ENCODE measurements around the gene GLCCI1. TPM values are rescaled to one million over a fixed set of nuclear protein-coding genes. Genes with fewer than 3 reads are reported as not detected.

Gene GLCCI1
- total RNA-seq, 6 experiments from 2014 or later = 2.4 to 11.1 (median 5.0) TPM

DNA sequence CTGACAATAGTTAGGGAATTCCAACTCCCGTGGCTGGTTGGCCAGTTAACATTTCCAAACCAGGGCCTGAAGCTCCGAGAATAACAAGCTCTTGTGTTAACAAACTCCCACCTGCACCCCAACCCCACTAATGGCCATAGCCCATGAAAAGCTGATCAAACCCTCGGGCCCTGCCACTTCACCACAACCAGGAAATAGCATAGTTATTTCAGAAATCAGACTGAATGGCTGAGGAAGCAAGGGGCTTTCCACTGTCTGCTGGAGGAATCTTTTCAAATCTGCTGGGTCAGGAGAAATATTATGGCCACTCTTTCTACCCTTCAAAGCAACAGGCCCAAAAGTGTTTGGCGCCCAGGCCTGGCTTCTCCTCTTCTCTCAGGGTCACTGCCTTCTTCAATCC lies 145.6 kb downstream of the GLCCI1 start:
- 85% methylated on average over 3 of the region's 4 CpGs for WGBS (ENCODE audit: insufficient coverage, low coverage, low lambda C conversion rate, missing lambda C conversion rate)
- DNase-seq (no peak), ATAC-seq (no peak)
- Histone ChIP-seq H3K36me3 (no peaks in the 10 kb centered on the region), H3K4me1 (no peaks in the 10 kb centered on the region), H3K4me3 (no peak overlapping the region), H3K27ac (no peak overlapping the region), H3K27me3 (no peaks in the 10 kb centered on the region), H3K9me3 (no peaks in the 10 kb centered on the region)
- no peak for TF ChIP-seq POLR2A (IDR thresholded peaks at IDR 0.05)
- TF ChIP-seq, protein P1, sequence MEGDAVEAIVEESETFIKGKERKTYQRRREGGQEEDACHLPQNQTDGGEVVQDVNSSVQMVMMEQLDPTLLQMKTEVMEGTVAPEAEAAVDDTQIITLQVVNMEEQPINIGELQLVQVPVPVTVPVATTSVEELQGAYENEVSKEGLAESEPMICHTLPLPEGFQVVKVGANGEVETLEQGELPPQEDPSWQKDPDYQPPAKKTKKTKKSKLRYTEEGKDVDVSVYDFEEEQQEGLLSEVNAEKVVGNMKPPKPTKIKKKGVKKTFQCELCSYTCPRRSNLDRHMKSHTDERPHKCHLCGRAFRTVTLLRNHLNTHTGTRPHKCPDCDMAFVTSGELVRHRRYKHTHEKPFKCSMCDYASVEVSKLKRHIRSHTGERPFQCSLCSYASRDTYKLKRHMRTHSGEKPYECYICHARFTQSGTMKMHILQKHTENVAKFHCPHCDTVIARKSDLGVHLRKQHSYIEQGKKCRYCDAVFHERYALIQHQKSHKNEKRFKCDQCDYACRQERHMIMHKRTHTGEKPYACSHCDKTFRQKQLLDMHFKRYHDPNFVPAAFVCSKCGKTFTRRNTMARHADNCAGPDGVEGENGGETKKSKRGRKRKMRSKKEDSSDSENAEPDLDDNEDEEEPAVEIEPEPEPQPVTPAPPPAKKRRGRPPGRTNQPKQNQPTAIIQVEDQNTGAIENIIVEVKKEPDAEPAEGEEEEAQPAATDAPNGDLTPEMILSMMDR (IDR thresholded peaks at IDR 0.05) = no peak
- intact Hi-C loops (cut with DNase I) = no loop called here

DNA sequence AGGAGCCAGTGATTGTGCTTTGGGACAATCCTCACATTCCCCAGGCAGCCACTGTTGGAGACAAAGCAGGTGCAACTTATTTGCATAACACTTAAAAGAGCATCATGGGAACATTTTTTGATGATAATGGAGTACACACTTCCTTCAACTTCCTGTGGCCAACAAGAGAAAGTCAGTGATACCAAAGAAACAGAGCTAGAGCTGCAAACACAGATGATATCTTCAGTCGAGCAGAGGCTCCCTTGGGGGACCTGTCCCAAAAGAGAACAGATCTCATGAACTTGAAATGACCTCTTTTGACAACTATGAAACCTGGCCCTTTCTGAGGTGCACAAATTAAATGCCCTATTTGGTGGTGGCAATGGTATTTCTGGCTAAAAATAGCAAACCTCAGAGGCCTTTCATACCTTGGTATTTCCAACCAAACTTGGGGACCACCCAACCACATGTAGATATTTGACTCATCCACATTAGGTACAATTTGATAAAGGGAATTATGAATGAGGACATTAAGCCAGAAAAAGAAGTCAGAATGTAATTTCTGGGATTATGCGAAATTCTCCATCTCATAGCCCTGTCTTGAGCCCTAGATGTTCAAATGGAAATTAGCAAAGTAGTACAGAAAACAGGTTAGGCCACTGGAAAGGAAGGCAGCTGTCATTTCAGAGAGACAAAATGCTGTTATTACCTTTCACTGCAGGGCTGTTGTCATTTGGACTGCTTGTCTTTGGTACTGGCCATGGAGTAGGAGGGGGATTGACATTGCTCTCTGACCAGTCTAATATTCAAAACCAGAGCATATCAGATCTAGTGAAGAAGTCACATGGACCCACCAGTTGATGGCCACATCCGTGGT lies 147.2 kb downstream of the GLCCI1 start:
- TF ChIP-seq, protein P1 (IDR thresholded peaks at IDR 0.05) = no peak
- TF ChIP-seq POLR2A (IDR thresholded peaks at IDR 0.05) = no peak
- DNase-seq (no peak), ATAC-seq (no peak)
- Histone ChIP-seq H3K27me3 (no peaks in the 10 kb centered on the region), H3K27ac (no peak overlapping the region), H3K4me3 (no peak overlapping the region), H3K9me3 (no peaks in the 10 kb centered on the region), H3K36me3 (no peaks in the 10 kb centered on the region), H3K4me1 (no peaks in the 10 kb centered on the region)
- intact Hi-C loops (cut with DNase I) = no loop called here
- 79% methylated on average over 3 of the region's 3 CpGs for WGBS (ENCODE audit: insufficient coverage, low coverage, low lambda C conversion rate, missing lambda C conversion rate)

DNA sequence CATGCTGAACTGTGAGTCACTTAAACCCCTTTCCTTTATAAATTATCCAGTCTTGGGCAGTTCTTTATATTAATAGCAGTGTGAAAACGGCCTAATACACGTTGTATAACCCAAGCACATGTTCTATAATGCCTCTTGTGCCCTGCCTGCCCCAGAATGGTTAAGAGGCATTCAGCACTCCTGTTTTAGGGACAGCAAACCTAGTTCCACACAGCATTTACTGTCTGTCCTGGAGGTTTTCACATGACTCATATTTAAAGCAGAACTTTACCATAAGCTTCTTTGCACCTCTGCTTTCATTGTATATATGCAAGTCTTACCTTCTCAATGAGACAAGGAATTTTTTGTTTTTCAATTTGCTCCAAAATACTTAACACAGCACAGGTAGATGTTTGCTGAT lies 148.6 kb downstream of the GLCCI1 start:
- no peak for DNase-seq
- H3K27ac ChIP-seq = no peak overlapping the region
- H3K4me3 ChIP-seq = no peak overlapping the region
- no peak for ATAC-seq
- TF ChIP-seq POLR2A (IDR thresholded peaks at IDR 0.05) = no peak
- TF ChIP-seq, protein P1 (IDR thresholded peaks at IDR 0.05) = no peak
- 93% methylated on average over 2 of the region's 2 CpGs for WGBS (ENCODE audit: insufficient coverage, low coverage, low lambda C conversion rate, missing lambda C conversion rate)
- no peaks in the 10 kb centered on the region for H3K27me3 ChIP-seq
- no peaks in the 10 kb centered on the region for H3K4me1 ChIP-seq
- H3K36me3 ChIP-seq = no peaks in the 10 kb centered on the region
- intact Hi-C loops (cut with DNase I) = no loop called here
- H3K9me3 ChIP-seq = no peaks in the 10 kb centered on the region

DNA sequence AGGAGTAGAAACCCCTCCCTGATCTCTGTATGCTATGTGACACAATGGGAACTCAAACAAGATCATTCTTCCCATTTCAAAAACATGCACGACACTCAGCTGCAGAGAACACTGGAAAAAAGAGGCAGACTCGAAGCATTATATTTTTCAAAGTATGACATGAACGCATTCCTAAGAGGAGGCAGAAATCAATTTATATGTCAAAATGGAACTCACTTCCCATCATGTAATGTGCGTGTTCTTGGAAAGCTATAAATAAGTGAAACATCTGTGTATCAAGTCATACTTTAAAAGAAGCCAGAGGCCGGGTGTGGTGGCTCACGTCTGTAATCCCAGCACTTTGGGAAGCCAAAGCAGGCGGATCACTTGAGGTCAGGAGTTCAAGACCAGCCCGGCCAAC lies 150.7 kb downstream of the GLCCI1 start:
- H3K4me3 ChIP-seq = no peak overlapping the region
- no peak for ATAC-seq
- H3K36me3 ChIP-seq = no peaks in the 10 kb centered on the region
- TF ChIP-seq, protein P1 (IDR thresholded peaks at IDR 0.05) = no peak
- no peak for TF ChIP-seq POLR2A (IDR thresholded peaks at IDR 0.05)
- no peaks in the 10 kb centered on the region for H3K27me3 ChIP-seq
- no peak for DNase-seq
- H3K9me3 ChIP-seq = no peaks in the 10 kb centered on the region
- 88% methylated on average over 8 of the region's 8 CpGs for WGBS (ENCODE audit: insufficient coverage, low coverage, low lambda C conversion rate, missing lambda C conversion rate)
- no peaks in the 10 kb centered on the region for H3K4me1 ChIP-seq
- intact Hi-C loops (cut with DNase I) = no loop called here
- no peak overlapping the region for H3K27ac ChIP-seq

Measured in right lobe of liver (tissue), 6 donors.